ENCODE data around the gene TRIM41. TPM values are rescaled to one million over a fixed set of nuclear protein-coding genes. Genes with fewer than 3 reads are reported as not detected.

Gene TRIM41
- total and polyA plus RNA-seq, 2 of the 13 experiments (the other 11 are each of a cell fraction or from before 2014, with no cell fraction given) = 10.2 to 16.7 TPM

GRCh38 chr5:181235689-181236366, 12.7 kb downstream of the TRIM41 start (continued):
- TF ChIP-seq PRDM15 (CRISPR knock-in tag; IDR thresholded peaks at IDR 0.05) (no peak), ZMYM2 (CRISPR knock-in tag; IDR thresholded peaks at IDR 0.05) (no peak), SNAPC5 (CRISPR knock-in tag; IDR thresholded peaks at IDR 0.05; ENCODE audit: borderline replicate concordance) (no peak), ZNF484 (CRISPR knock-in tag; IDR thresholded peaks at IDR 0.05; ENCODE audit: borderline replicate concordance, low read depth) (no peak)

- H3K4me3 ChIP-seq (replicated peaks in 1 of 3; ENCODE audit: insufficient read depth in 1 of 3, low read depth in 2 of 3, low read length in 3 of 3) = no peak overlapping the region
- H3K27ac ChIP-seq (ENCODE audit: extremely low read length, insufficient read depth, low read length) = no peak overlapping the region
- in situ Hi-C loops (cut with HindIII; ENCODE audit: extremely low pct_ligation_motif_present, low pct_unique_long_range_greater_than_20kb) (no loop called here), intact Hi-C loops (cut with micrococcal nuclease; ENCODE audit: unreplicated experiment) (no loop called here)
- H3K9me3 ChIP-seq (ENCODE audit: low read length) = no peaks in the 10 kb centered on the region
- FAIRE-seq = no peak
- POLR2A ChIA-PET = interaction anchor here (1.1 kb wide), 1 partner anchor 13 kb away, joined by 4 read pairs; the partner anchor contains the start of gene TRIM41
- no peak for DNase-seq (ENCODE audit: low spot score)
- H3K27me3 ChIP-seq (ENCODE audit: control insufficient read depth in 1 of 2, insufficient read depth in 2 of 2, low read length in 2 of 2) = no peaks in the 10 kb centered on the region
- H3K4me2 ChIP-seq (ENCODE audit: low read depth, low read length) = no peak overlapping the region
- no peak for ATAC-seq
- H3K36me3 ChIP-seq (replicated peaks in 1 of 2; ENCODE audit: control insufficient read depth in 1 of 2, insufficient read depth in 2 of 2, low read length in 2 of 2) = peaks cover 26 to 75% of the 10 kb centered on the region in 2 experiments
- BruUV-seq (replicated peaks) = no TSS peak
- H3K9ac ChIP-seq (ENCODE audit: insufficient read depth, low read depth, low read length) = no peak overlapping the region
- 97% methylated on average over 6 of the region's 6 CpGs for WGBS (ENCODE audit: low lambda C conversion rate)
- no peak overlapping the region for H2AFZ ChIP-seq (ENCODE audit: low read length)
- CTCF ChIA-PET (ENCODE audit: low intra/inter-chr PET ratio, low total read pairs) = no interaction called here
- peaks cover 51% of the 10 kb centered on the region for H4K20me1 ChIP-seq (ENCODE audit: insufficient read depth, low read length)
- peaks cover 30% of the 10 kb centered on the region for H3K4me1 ChIP-seq (ENCODE audit: insufficient read depth, low read length)
- H3K79me2 ChIP-seq (ENCODE audit: insufficient read depth, low read length) = peaks cover 9% of the 10 kb centered on the region
- 0 out of 2 replicates have a peak, but pooled peaks have one; percentile 8 for TF ChIP-seq NFIC (IDR thresholded peaks at IDR 0.05; ENCODE audit: low read length)
- TF ChIP-seq DBP (CRISPR knock-in tag; IDR thresholded peaks at IDR 0.05; ENCODE audit: not compliant biosample characterization) = no peak
- TF ChIP-seq RBFOX2 (IDR thresholded peaks at IDR 0.05; ENCODE audit: low read depth, low read length) = 0 out of 2 replicates have a peak, but pooled peaks have one; percentile 9
- TF ChIP-seq ZBTB10 (CRISPR knock-in tag; IDR thresholded peaks at IDR 0.05; ENCODE audit: borderline replicate concordance) = no peak
- no peak for TF ChIP-seq ZNF350 (CRISPR knock-in tag; IDR thresholded peaks at IDR 0.05; ENCODE audit: borderline replicate concordance, low read depth)
- TF ChIP-seq NRL (CRISPR knock-in tag; IDR thresholded peaks at IDR 0.05; ENCODE audit: borderline replicate concordance) = no peak
- TF ChIP-seq TARDBP (CRISPR knock-in tag; IDR thresholded peaks at IDR 0.05) = no peak
- no peak for TF ChIP-seq ATF4 (CRISPR knock-in tag; IDR thresholded peaks at IDR 0.05)
These were observed 13.4 kb downstream of the TRIM41 start for GRCh38 chr5:181236471-181236870.
